Activated B cell treated with CpG ODN at 0.5 μM for 24 hours (primary cell): ENCODE measurements around the gene QSOX2. TPM values are rescaled to one million over a fixed set of nuclear protein-coding genes. Genes with fewer than 3 reads are reported as not detected.

Experiments used
- ATAC-seq: fragments of 200-7000 bp; cut with Tn5 transposase; one replicate; pipeline ENCODE4 v1.10.0; 2021; ENCODE audit warnings: low read depth, mild to moderate bottlenecking, moderate library complexity
- CTCF ChIA-PET: fragments of 350-600 bp; sonication (Branson Sonifier 250); formaldehyde crosslinking; loops from one replicate; lab custom pipeline; 2021; ENCODE audit warnings: antibody characterized with exemption; lab: Charles Lee
- POLR2A ChIA-PET: fragments of 350-600 bp; sonication (Branson Sonifier 250); formaldehyde crosslinking; loops from one replicate; lab custom pipeline; 2021; ENCODE audit warnings: antibody characterized with exemption; lab: Charles Lee
- DNase-seq: peaks from one replicate; pipeline ENCODE4 v3.0.0; 2022
- H3K27ac Mint-ChIP-seq: one replicate; pipeline ENCODE4 v1.8.0; 2020; ENCODE audit warnings: mixed read lengths
- H3K27me3 Mint-ChIP-seq: one replicate; pipeline ENCODE4 v1.8.0; 2021; ENCODE audit warnings: mixed read lengths
- H3K36me3 Mint-ChIP-seq: one replicate; pipeline ENCODE4 v1.8.0; 2021; ENCODE audit warnings: low read depth, mixed read lengths
- H3K4me1 Mint-ChIP-seq: one replicate; pipeline ENCODE4 v1.8.0; 2021; ENCODE audit warnings: mixed read lengths
- H3K4me3 Mint-ChIP-seq: one replicate; pipeline ENCODE4 v1.8.0; 2020; ENCODE audit warnings: mild to moderate bottlenecking, mixed read lengths
- H3K9me3 Mint-ChIP-seq: one replicate; pipeline ENCODE4 v1.8.0; 2020; ENCODE audit warnings: mixed read lengths
- intact Hi-C: fragments of 100-400 bp; cut with micrococcal nuclease; formaldehyde crosslinking; loops from one replicate; pipeline ENCODE4 v1.15.1; 2024
- total RNA-seq: library from RNA; stranded (reverse); gene quantifications from 2 replicates; pipeline ENCODE4 v1.2.3, GENCODE V29; 2022
- TF ChIP-seq, protein P1 (sequence below): fragments of 200-600 bp; IDR thresholded peaks from one replicate; pipeline ENCODE4 v1.8.0; 2022; ENCODE audit warnings: antibody characterized with exemption, mild to moderate bottlenecking

The QSOX2 gene
- total RNA-seq, 1 donor from 2014 or later = 49.1 TPM

GRCh38 chr9:136157477-136158265, 87.9 kb downstream of the QSOX2 start:
- no peaks in the 10 kb centered on the region for H3K4me1 Mint-ChIP-seq
- H3K27ac Mint-ChIP-seq = no peak overlapping the region
- DNase-seq (no peak), ATAC-seq (no peak)
- peaks cover 14% of the 10 kb centered on the region for H3K27me3 Mint-ChIP-seq
- TF ChIP-seq, protein P1, sequence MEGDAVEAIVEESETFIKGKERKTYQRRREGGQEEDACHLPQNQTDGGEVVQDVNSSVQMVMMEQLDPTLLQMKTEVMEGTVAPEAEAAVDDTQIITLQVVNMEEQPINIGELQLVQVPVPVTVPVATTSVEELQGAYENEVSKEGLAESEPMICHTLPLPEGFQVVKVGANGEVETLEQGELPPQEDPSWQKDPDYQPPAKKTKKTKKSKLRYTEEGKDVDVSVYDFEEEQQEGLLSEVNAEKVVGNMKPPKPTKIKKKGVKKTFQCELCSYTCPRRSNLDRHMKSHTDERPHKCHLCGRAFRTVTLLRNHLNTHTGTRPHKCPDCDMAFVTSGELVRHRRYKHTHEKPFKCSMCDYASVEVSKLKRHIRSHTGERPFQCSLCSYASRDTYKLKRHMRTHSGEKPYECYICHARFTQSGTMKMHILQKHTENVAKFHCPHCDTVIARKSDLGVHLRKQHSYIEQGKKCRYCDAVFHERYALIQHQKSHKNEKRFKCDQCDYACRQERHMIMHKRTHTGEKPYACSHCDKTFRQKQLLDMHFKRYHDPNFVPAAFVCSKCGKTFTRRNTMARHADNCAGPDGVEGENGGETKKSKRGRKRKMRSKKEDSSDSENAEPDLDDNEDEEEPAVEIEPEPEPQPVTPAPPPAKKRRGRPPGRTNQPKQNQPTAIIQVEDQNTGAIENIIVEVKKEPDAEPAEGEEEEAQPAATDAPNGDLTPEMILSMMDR = no peak
- intact Hi-C loops = no loop called here
- ChIA-PET CTCF (no interaction called here), POLR2A (no interaction called here)
- H3K36me3 Mint-ChIP-seq = no peaks in the 10 kb centered on the region
- no peaks in the 10 kb centered on the region for H3K9me3 Mint-ChIP-seq
- no peak overlapping the region for H3K4me3 Mint-ChIP-seq

Other genes starting within 250 kb of the QSOX2 start
- gene NACC2, start 150.5 kb downstream of the QSOX2 start, total RNA-seq = 1.5 and 1.6 TPM in 2 replicates
- gene TMEM250, start 126.9 kb downstream of the QSOX2 start, total RNA-seq = 23.3 and 23.4 TPM in 2 replicates
- gene LHX3, start 40.7 kb downstream of the QSOX2 start, total RNA-seq = 0.17 TPM in 1 of 2 replicates, not detected in the other
- 0.51 and 0.69 TPM in 2 replicates for gene CCDC187, start 58.3 kb upstream of the QSOX2 start, total RNA-seq
- 1.9 and 2.6 TPM in 2 replicates for gene GPSM1, start 81.7 kb upstream of the QSOX2 start, total RNA-seq
- 27.1 and 28.9 TPM in 2 replicates for gene DNLZ, start 117.9 kb upstream of the QSOX2 start, total RNA-seq
- gene CARD9, start 127.9 kb upstream of the QSOX2 start, total RNA-seq = 0.83 and 0.89 TPM in 2 replicates
- gene SNAPC4, start 154.4 kb upstream of the QSOX2 start, total RNA-seq = 20.0 and 22.2 TPM in 2 replicates
- 89.4 and 101 TPM in 2 replicates for gene ENTR1, start 164.8 kb upstream of the QSOX2 start, total RNA-seq
- gene PMPCA, start 164.8 kb upstream of the QSOX2 start, total RNA-seq = 67.2 and 75.3 TPM in 2 replicates
- 22.8 and 26.6 TPM in 2 replicates for gene INPP5E, start 194.0 kb upstream of the QSOX2 start, total RNA-seq
- 74.0 and 78.8 TPM in 2 replicates for gene SEC16A, start 237.2 kb upstream of the QSOX2 start, total RNA-seq